ENCODE measurements around the gene LEFTY2.

DNA sequence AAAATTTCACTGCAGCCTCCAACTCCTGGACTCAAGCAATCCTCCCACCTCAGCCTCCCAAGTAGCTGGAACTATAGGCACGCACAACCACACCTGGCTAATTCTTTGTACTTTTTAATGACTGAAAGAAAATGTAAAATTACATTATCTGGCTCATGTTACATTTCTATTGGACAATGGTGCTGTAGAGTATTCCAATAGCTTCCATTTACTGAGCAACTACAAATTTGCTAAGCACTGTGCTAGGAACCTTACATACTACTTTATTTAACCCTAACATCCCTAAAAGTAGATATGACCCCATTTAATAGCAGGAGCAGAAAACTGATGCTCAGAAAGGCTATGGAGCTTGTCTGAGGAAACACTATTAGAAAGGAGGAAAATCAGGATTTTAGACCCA lies 38.4 kb upstream of the LEFTY2 start:
- TF ChIP-seq GABPA (IDR thresholded peaks at IDR 0.05; ENCODE audit: low read depth), result no peak
- TF ChIP-seq, protein P1, sequence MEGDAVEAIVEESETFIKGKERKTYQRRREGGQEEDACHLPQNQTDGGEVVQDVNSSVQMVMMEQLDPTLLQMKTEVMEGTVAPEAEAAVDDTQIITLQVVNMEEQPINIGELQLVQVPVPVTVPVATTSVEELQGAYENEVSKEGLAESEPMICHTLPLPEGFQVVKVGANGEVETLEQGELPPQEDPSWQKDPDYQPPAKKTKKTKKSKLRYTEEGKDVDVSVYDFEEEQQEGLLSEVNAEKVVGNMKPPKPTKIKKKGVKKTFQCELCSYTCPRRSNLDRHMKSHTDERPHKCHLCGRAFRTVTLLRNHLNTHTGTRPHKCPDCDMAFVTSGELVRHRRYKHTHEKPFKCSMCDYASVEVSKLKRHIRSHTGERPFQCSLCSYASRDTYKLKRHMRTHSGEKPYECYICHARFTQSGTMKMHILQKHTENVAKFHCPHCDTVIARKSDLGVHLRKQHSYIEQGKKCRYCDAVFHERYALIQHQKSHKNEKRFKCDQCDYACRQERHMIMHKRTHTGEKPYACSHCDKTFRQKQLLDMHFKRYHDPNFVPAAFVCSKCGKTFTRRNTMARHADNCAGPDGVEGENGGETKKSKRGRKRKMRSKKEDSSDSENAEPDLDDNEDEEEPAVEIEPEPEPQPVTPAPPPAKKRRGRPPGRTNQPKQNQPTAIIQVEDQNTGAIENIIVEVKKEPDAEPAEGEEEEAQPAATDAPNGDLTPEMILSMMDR (IDR thresholded peaks at IDR 0.05; ENCODE audit: insufficient read depth, low read length), result no peak
- TF ChIP-seq, protein P2, sequence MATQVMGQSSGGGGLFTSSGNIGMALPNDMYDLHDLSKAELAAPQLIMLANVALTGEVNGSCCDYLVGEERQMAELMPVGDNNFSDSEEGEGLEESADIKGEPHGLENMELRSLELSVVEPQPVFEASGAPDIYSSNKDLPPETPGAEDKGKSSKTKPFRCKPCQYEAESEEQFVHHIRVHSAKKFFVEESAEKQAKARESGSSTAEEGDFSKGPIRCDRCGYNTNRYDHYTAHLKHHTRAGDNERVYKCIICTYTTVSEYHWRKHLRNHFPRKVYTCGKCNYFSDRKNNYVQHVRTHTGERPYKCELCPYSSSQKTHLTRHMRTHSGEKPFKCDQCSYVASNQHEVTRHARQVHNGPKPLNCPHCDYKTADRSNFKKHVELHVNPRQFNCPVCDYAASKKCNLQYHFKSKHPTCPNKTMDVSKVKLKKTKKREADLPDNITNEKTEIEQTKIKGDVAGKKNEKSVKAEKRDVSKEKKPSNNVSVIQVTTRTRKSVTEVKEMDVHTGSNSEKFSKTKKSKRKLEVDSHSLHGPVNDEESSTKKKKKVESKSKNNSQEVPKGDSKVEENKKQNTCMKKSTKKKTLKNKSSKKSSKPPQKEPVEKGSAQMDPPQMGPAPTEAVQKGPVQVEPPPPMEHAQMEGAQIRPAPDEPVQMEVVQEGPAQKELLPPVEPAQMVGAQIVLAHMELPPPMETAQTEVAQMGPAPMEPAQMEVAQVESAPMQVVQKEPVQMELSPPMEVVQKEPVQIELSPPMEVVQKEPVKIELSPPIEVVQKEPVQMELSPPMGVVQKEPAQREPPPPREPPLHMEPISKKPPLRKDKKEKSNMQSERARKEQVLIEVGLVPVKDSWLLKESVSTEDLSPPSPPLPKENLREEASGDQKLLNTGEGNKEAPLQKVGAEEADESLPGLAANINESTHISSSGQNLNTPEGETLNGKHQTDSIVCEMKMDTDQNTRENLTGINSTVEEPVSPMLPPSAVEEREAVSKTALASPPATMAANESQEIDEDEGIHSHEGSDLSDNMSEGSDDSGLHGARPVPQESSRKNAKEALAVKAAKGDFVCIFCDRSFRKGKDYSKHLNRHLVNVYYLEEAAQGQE (IDR thresholded peaks at IDR 0.05; ENCODE audit: insufficient replicate concordance, low read depth), result no peak
- TF ChIP-seq POLR2AphosphoS5 (IDR thresholded peaks at IDR 0.05; ENCODE audit: low read depth), result no peak
- TF ChIP-seq SPI1 (IDR thresholded peaks at IDR 0.05; ENCODE audit: borderline replicate concordance, low read depth), result no peak
